Vagina (tissue), 2 donors: ENCODE measurements around the gene GNB2.

ENCODE experiments used
- CTCF ChIP-seq, 3 experiments: fragments of 450-650 bp in 2 of 3; fragments of 200-600 bp in 1 of 3; sonication (generic) in 1 of 3; IDR thresholded peaks; one replicate each; pipeline ENCODE4 v1.5.1; 2017 to 2019; ENCODE audit warnings: antibody characterized with exemption in 3 of 3, mild to moderate bottlenecking in 2 of 3, moderate library complexity in 2 of 3
- POLR2AphosphoS5 ChIP-seq, 2 donors: sonication (generic); formaldehyde crosslinking; IDR thresholded peaks; one replicate each; pipeline ENCODE4 v1.9.0; 2017; ENCODE audit warnings: antibody characterized with exemption in 2 of 2, mild to moderate bottlenecking in 2 of 2, low read depth in 1 of 2; ENCODE audit not compliant: insufficient read depth in 1 of 2

- TF ChIP-seq CTCF (IDR thresholded peaks at IDR 0.05) = no peak
- no peak for TF ChIP-seq POLR2AphosphoS5 (IDR thresholded peaks at IDR 0.05; ENCODE audit: insufficient read depth in 1 of 2, low read depth in 1 of 2)
Observed at GRCh38 chr7:100720671-100721504, 47.3 kb downstream of the GNB2 start.
